Endodermal cell (in vitro differentiated cells): Measurements from ENCODE around the gene BAIAP2. TPM values are rescaled to one million over a fixed set of nuclear protein-coding genes. Genes with fewer than 3 reads are reported as not detected.

Experiments
- DNase-seq: peaks from one replicate; pipeline ENCODE4 v3.0.0-alpha.2; 2017
- H3K27ac ChIP-seq: 2 replicates; pipeline ENCODE4 v1.5.1; 2013; ENCODE audit warnings: mild to moderate bottlenecking, low read depth, low read length, moderate library complexity
- H3K27me3 ChIP-seq: 2 replicates; pipeline ENCODE4 v1.6.1; 2013; ENCODE audit warnings: mild to moderate bottlenecking, low read length, moderate library complexity; ENCODE audit not compliant: insufficient read depth, control insufficient read depth, poor library complexity, severe bottlenecking
- H3K36me3 ChIP-seq: 2 replicates; pipeline ENCODE4 v1.7.0; 2013; ENCODE audit warnings: mild to moderate bottlenecking, low read length, moderate library complexity; ENCODE audit not compliant: control insufficient read depth, insufficient read depth
- H3K4me1 ChIP-seq: one replicate; pipeline ENCODE4 v1.7.0; 2013; ENCODE audit warnings: low read length; ENCODE audit not compliant: control insufficient read depth, insufficient read depth
- H3K4me3 ChIP-seq: 2 replicates; pipeline ENCODE4 v1.5.1; 2013; ENCODE audit warnings: mild to moderate bottlenecking, low read length, moderate library complexity
- H3K9ac ChIP-seq: 2 replicates; pipeline ENCODE4 v1.6.1; 2013; ENCODE audit warnings: mild to moderate bottlenecking, low read length, moderate library complexity; ENCODE audit not compliant: poor library complexity, severe bottlenecking; ENCODE audit errors: extremely low read depth
- H3K9me3 ChIP-seq: 2 replicates; pipeline ENCODE4 v1.6.1; 2013; ENCODE audit warnings: mild to moderate bottlenecking, low read length, moderate library complexity; ENCODE audit not compliant: control insufficient read depth
- H3K27ac Mint-ChIP-seq: 2 replicates; pipeline ENCODE4 v1.8.0; 2020; ENCODE audit warnings: mixed read lengths
- H3K27me3 Mint-ChIP-seq: 2 replicates; pipeline ENCODE4 v1.8.0; 2021; ENCODE audit warnings: mild to moderate bottlenecking, mixed read lengths; ENCODE audit not compliant: insufficient read depth
- H3K36me3 Mint-ChIP-seq: 2 replicates; pipeline ENCODE4 v1.8.0; 2020; ENCODE audit warnings: low read depth, mixed read lengths
- H3K4me1 Mint-ChIP-seq: 2 replicates; pipeline ENCODE4 v1.8.0; 2020; ENCODE audit warnings: mixed read lengths
- H3K4me3 Mint-ChIP-seq: 2 replicates; pipeline ENCODE4 v1.8.0; 2020; ENCODE audit warnings: mild to moderate bottlenecking, moderate library complexity, mixed read lengths
- H3K9me3 Mint-ChIP-seq: 2 replicates; pipeline ENCODE4 v1.8.0; 2020; ENCODE audit warnings: mild to moderate bottlenecking, mixed read lengths
- WGBS, 2 experiments: methylation state at CpG; one replicate each; pipeline versions ENCODE4 v1.1.5 to v1.1.7; 2013; ENCODE audit warnings: missing lambda C conversion rate in 2 of 2, mixed read lengths in 1 of 2; ENCODE audit not compliant: insufficient coverage in 1 of 2, insufficient read length in 1 of 2; 5-methylcytosine and 5-hydroxymethylcytosine counted together
- total RNA-seq, 2 donors: library from RNA; stranded (reverse); fragmentation: NEBNext Ultra II Directional in 1 of 2; extraction: Animal tissue kit (Norgen Biotek cat#: 25700) in 1 of 2; gene quantifications; 2 replicates in 1 of 2; 3 replicates in 1 of 2; pipeline ENCODE4 v1.2.1, GENCODE V29; 2021
- TF ChIP-seq, protein P1 (sequence below): fragments of 200-600 bp; sonication (generic); conservative IDR thresholded peaks from 2 replicates; pipeline ENCODE4 v1.5.0; 2021; ENCODE audit warnings: antibody characterized with exemption, mild to moderate bottlenecking

The BAIAP2 gene
- total RNA-seq, 2 donors from 2014 or later, result 24.9 to 32.7 TPM

DNA sequence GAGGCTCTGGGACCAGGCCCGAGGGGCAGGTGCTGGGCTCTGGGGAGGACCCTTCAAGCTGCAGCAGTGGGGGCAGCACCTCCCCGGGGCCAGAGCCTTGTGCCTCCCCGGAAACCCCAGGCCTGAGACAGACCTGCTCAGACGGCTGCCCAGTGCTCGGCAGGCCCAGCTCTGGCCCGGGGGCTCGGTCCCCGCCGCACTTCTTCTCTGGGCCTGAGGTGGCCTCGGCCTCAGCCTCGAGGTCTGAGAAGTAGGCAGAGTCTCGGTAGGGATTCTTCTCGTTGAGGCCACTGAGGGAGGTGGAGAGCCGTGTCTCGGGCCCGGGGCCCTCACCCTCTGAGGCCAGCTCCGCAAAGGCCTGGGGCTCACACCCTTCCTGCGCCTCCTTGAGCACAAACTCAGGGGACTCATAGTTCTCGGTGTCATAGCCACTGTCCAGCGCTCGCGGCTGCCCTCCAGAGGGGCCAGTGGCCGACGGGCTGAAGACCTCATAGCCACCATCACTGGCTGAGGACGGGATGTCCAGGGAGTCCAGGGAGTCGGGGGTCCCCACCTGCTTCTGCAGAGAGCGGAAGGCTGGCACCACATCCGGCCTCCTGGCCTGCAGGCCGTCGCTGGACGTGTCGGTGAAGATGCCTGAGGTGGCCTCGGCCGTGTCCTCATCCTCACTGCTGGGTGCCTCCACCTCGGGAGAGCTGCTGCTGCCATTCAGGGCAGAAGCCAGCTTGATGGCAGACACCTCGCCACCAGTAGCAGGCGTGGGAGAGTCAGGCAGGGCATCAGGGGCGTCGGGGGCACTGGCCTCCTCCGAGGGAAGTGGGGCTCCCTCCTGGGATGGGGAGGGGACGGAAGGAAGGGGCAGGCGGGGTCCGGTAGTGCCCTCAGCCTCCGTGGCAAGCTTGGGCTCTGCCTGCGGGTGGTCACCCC is 86.0 kb downstream of the BAIAP2 start:
- H3K27me3 ChIP-seq, result no peaks in the 10 kb centered on the region
- TF ChIP-seq, protein P1, sequence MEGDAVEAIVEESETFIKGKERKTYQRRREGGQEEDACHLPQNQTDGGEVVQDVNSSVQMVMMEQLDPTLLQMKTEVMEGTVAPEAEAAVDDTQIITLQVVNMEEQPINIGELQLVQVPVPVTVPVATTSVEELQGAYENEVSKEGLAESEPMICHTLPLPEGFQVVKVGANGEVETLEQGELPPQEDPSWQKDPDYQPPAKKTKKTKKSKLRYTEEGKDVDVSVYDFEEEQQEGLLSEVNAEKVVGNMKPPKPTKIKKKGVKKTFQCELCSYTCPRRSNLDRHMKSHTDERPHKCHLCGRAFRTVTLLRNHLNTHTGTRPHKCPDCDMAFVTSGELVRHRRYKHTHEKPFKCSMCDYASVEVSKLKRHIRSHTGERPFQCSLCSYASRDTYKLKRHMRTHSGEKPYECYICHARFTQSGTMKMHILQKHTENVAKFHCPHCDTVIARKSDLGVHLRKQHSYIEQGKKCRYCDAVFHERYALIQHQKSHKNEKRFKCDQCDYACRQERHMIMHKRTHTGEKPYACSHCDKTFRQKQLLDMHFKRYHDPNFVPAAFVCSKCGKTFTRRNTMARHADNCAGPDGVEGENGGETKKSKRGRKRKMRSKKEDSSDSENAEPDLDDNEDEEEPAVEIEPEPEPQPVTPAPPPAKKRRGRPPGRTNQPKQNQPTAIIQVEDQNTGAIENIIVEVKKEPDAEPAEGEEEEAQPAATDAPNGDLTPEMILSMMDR, result peak; percentile 23
- H3K4me3 Mint-ChIP-seq, result no peak overlapping the region
- WGBS, 2 experiments, result 88 to 89% methylated on average over 31 to 45 of the region's 45 CpGs
- no peaks in the 10 kb centered on the region for H3K4me1 Mint-ChIP-seq
- DNase-seq, result peak; percentile 79
- no peak overlapping the region for H3K27ac Mint-ChIP-seq
- no peaks in the 10 kb centered on the region for H3K9me3 ChIP-seq
- H3K9ac ChIP-seq, result no peak overlapping the region
- H3K27me3 Mint-ChIP-seq, result no peaks in the 10 kb centered on the region
- no peaks in the 10 kb centered on the region for H3K36me3 ChIP-seq
- no peak overlapping the region for H3K4me3 ChIP-seq
- peak overlapping the region; percentile 4 for H3K27ac ChIP-seq
- H3K4me1 ChIP-seq, result no peaks in the 10 kb centered on the region
- no peaks in the 10 kb centered on the region for H3K36me3 Mint-ChIP-seq
- no peaks in the 10 kb centered on the region for H3K9me3 Mint-ChIP-seq

GRCh38 chr17:81121841-81122733 is 87.1 kb downstream of the BAIAP2 start:
- no peak overlapping the region for H3K27ac ChIP-seq

More at GRCh38 chr17:81121841-81122733, 87.1 kb downstream of the BAIAP2 start:
- no peaks in the 10 kb centered on the region for H3K36me3 Mint-ChIP-seq
- Histone ChIP-seq H3K4me3 (no peak overlapping the region), H3K9me3 (no peaks in the 10 kb centered on the region), H3K27me3 (no peaks in the 10 kb centered on the region), H3K9ac (no peak overlapping the region), H3K36me3 (no peaks in the 10 kb centered on the region), H3K4me1 (no peaks in the 10 kb centered on the region)
- peak; percentile 79 for DNase-seq
- no peaks in the 10 kb centered on the region for H3K27me3 Mint-ChIP-seq
- H3K9me3 Mint-ChIP-seq, result no peaks in the 10 kb centered on the region
- H3K4me3 Mint-ChIP-seq, result no peak overlapping the region
- H3K4me1 Mint-ChIP-seq, result no peaks in the 10 kb centered on the region
- H3K27ac Mint-ChIP-seq, result no peak overlapping the region
- 94% methylated on average over 78 to 109 of the region's 109 CpGs for WGBS, 2 experiments
- TF ChIP-seq, protein P1, result no peak
